ENCODE results near the gene TM9SF1.

The TM9SF1 gene

GRCh38 chr14:24196071-24197055 lies 1.1 kb upstream of the TM9SF1 start:
- no peak for DNase-seq

GRCh38 chr14:24194873-24195185 lies 412 bp downstream of the TM9SF1 start:
- DNase-seq: no peak

GRCh38 chr14:24194186-24194872 lies 912 bp downstream of the TM9SF1 start:
- DNase-seq: no peak

GRCh38 chr14:24192933-24193332 lies 2.3 kb downstream of the TM9SF1 start:
- DNase-seq: no peak

- DNase-seq: no peak
These were observed 4.8 kb downstream of the TM9SF1 start for GRCh38 chr14:24190416-24190815.

- DNase-seq: no peak
These were observed 5.8 kb downstream of the TM9SF1 start for GRCh38 chr14:24189460-24189859.

- no peak for DNase-seq
These were observed 6.2 kb downstream of the TM9SF1 start for GRCh38 chr14:24189059-24189375.

- DNase-seq: peak; percentile 95
These were observed 6.8 kb downstream of the TM9SF1 start, which contains the start of gene IPO4 for GRCh38 chr14:24188251-24189058. Gene IPO4, minus strand, starts transcription at chr14:24188816. Its CDS starts 29 bp downstream, at chr14:24188787.

GRCh38 chr14:24187539-24187915 lies 7.7 kb downstream of the TM9SF1 start:
- no peak for DNase-seq

- DNase-seq: no peak
These were observed 8.3 kb downstream of the TM9SF1 start for GRCh38 chr14:24186831-24187538.

GRCh38 chr14:24185741-24186140 lies 9.5 kb downstream of the TM9SF1 start:
- DNase-seq: no peak

- DNase-seq: no peak
These were observed 10.2 kb downstream of the TM9SF1 start for GRCh38 chr14:24185026-24185425.

GRCh38 chr14:24184104-24184970 lies 10.9 kb downstream of the TM9SF1 start:
- no peak for DNase-seq

GRCh38 chr14:24183014-24183481 lies 12.2 kb downstream of the TM9SF1 start:
- DNase-seq: no peak

- DNase-seq: no peak
These were observed 12.9 kb downstream of the TM9SF1 start for GRCh38 chr14:24182110-24182882.

GRCh38 chr14:24181371-24182077 lies 13.7 kb downstream of the TM9SF1 start:
- DNase-seq: no peak

GRCh38 chr14:24179961-24180796 lies 15.1 kb downstream of the TM9SF1 start:
- no peak for DNase-seq

GRCh38 chr14:24179294-24179960 lies 15.8 kb downstream of the TM9SF1 start:
- no peak for DNase-seq
